ENCODE data around the gene TRIM52. TPM values are rescaled to one million over a fixed set of nuclear protein-coding genes. Genes with fewer than 3 reads are reported as not detected.
"Not testable (repeated sequence)": the region's sequence is repeated elsewhere in the genome, so short reads cannot be mapped to it uniquely, and the experiment has no call there.

The TRIM52 gene
- 22.0 and 30.2 TPM in 2 replicates for total RNA-seq

GRCh38 chr5:181260720-181261319 lies at the start of gene TRIM52:
Gene TRIM52 (minus strand): TSS chr5:181261143. CDS start chr5:181260813, 330 bp downstream.
- intact Hi-C loops (cut with micrococcal nuclease) = loop anchor here (1.0 to 5.0 kb wide), 6 partner anchors 17 to 459 kb away; partner anchors contain the start of genes MGAT1, TRIM41 and ZFP62

- intact Hi-C loops (cut with micrococcal nuclease) = not testable (repeated sequence)
These were observed 26.4 kb upstream of the TRIM52 start for GRCh38 chr5:181287331-181287730.

DNA sequence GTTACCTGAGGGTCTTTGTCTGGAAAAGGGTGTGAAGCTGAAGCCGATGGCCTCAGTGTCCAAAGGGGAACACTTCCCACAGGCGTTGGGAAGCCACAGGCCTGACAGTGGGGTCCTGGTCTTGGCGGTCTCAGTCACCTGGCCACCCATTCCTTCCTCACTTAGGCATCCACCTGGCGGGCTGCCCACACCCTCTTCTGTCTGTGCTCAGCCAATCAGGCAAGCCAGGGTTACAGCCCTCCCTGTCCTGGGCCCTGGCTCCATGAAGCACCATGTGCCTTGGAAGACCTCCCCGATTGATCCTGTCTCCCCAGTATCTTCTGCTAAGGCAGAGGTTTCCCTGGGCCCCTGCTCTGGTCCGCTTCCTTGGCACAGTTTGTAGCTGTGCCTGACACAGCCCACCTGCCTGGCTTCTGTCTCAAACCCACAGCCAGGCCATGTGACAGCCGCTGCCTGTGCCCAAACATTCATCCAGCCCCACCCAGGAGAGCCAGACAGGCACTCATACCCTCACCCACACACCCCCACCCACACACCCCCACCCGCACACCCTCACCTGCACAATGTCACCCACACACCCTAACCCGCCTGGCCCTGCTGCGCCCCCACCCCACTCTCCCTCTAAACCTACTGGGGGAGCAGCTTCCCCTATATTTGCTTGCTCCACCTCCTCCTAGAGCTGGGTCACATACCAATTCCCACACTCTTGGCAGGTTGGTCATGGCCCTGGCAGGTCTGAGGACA lies 25.2 kb upstream of the TRIM52 start:
- intact Hi-C loops (cut with micrococcal nuclease) = not testable (repeated sequence)

- intact Hi-C loops (cut with micrococcal nuclease) = not testable (repeated sequence)
These were observed 23.2 kb upstream of the TRIM52 start for GRCh38 chr5:181283841-181284755.

GRCh38 chr5:181283347-181283746 lies 22.4 kb upstream of the TRIM52 start:
- intact Hi-C loops (cut with micrococcal nuclease) = no loop called here

DNA sequence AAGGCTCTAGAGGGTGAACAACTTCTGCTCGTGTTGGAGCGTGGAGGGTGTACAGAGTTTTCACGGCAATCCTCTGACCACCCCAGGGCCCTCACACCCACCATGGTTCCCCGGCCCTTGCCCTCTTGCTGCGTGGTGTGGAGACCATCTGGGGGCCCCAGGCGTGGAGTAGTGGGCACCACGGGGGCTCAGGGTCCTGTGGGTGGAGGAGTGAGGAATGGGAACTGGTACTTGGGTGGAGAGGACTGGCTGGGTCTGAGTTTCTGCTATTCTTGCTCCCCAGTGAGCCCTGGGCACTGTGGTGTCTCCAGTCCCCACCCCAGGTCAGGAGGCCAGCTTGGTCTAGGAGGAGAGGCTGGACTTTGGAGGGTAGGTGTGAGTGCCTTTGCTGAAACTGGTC lies 21.9 kb upstream of the TRIM52 start:
- intact Hi-C loops (cut with micrococcal nuclease) = no loop called here

- intact Hi-C loops (cut with micrococcal nuclease) = not testable (repeated sequence)
These were observed 21.5 kb upstream of the TRIM52 start for GRCh38 chr5:181282415-181282814.

- intact Hi-C loops (cut with micrococcal nuclease) = no loop called here
These were observed 21.0 kb upstream of the TRIM52 start for GRCh38 chr5:181281984-181282316.

GRCh38 chr5:181281077-181281983 lies 20.4 kb upstream of the TRIM52 start:
- intact Hi-C loops (cut with micrococcal nuclease) = no loop called here

DNA sequence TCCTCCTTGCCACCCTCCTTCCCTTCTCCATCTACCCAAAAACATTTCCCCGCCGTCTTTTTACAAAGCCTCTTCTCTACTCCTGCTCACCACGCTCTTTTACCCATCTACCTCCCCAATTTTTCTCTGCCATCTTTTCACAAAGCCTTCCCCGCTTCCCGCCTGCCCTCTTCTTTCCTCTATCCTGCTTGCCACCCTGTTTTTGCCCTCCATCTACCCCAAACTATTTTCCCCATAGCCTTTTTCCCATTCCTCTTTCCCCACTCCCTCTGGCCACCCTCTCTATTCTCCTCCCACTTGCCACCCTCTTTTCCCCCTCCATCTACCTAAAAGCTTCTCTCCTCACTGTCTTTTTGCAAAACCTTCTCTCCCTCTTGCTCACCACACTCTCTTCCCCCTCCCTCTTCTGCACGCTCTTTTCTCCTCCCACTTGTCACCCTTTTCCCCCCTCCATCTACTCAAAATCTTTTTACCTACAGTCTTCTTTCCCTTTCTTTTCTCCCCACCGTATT lies 19.4 kb upstream of the TRIM52 start:
- intact Hi-C loops (cut with micrococcal nuclease) = no loop called here

GRCh38 chr5:181273433-181273744 lies 12.4 kb upstream of the TRIM52 start:
- intact Hi-C loops (cut with micrococcal nuclease) = not testable (repeated sequence)

DNA sequence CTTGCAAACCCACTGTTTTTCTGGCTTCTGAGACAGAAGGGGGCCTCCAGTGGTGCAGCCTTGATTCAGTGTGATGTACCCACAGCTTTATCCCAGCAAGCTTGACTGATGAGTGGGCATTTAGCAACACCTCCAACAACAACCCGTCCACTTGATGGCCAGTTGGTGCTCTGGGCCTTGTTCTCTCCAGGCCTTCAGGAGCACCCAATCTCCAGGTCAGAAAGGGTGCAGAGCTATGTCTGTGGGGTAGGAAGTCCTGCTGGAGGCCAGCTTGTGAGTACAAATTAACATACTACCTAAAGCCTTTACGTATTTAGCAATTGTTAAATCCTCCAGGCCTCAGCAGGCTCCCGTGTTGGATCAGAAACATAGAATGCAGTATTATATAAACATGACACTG lies 10.1 kb upstream of the TRIM52 start:
- intact Hi-C loops (cut with micrococcal nuclease) = no loop called here

DNA sequence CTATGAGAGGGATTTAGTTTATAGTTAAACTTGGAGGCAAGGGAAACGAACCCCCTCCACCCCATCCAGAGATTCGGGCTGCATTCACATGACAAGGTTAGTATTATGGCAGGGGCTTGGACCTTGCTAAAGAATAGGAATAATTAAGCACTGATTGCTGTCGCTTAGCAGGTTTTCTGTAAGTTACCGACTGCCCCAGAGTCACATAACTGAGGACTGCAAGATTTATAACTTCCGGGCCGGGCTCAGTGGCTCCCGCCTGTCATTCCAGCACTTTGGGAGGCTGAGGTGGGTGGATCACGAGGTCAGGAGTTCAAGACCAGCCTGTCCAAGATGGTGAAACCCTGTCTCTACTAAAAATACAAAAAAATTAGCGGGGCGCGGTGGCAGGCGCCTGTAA lies 7.0 kb upstream of the TRIM52 start:
- intact Hi-C loops (cut with micrococcal nuclease) = not testable (repeated sequence)

DNA sequence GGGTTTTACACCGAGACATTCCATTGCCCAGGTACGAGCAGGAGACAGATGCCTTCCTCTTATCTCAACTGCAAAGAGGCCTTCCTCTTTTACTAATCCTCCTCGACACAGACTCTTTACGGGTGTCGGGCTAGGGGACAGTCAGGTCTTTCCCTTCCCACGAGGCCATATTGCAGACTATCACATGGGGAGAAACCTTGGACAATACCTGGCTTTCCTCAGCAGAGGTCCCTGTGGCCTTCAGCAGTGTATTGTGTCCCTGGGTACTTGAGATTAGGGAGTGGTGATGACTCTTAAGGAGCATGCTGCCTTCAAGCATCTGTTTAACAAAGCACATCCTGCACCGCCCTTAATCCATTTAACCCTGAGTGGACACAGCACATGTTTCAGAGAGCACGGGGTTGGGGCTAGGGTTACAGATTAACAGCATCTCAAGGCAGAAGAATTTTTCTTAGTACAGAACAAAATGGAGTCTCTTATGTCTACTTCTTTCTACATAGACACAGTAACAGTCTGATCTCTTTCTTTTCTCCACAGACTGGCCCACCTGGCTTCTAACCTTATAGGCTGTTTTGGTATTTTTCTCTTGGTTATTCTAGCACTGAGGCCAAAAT lies 6.5 kb upstream of the TRIM52 start:
- intact Hi-C loops (cut with micrococcal nuclease) = not testable (repeated sequence)

- intact Hi-C loops (cut with micrococcal nuclease) = no loop called here
These were observed 4.2 kb upstream of the TRIM52 start for GRCh38 chr5:181265092-181265671.

DNA sequence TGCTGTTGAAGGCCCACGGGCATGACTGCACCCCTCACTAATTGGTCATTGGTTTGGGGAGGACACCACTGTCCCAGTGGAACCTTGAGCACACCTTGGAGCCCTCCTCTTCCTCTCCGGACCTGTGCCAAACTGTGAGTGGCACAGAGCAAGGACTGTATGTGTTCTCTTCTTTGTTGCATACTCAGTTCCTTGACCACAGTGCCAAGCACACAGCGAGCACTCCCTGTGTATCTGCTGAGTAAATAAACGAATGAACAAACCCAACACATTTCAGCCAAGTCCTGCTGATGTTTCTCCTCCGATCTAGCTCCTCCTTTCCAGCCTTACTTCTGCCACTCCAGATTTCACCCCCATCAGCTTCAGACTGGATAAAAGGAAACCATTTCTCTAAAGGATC lies 2.7 kb upstream of the TRIM52 start:
- intact Hi-C loops (cut with micrococcal nuclease) = loop anchor here (5.0 kb wide), 1 partner anchor 461 kb away; the partner anchor contains the start of gene MGAT1

DNA sequence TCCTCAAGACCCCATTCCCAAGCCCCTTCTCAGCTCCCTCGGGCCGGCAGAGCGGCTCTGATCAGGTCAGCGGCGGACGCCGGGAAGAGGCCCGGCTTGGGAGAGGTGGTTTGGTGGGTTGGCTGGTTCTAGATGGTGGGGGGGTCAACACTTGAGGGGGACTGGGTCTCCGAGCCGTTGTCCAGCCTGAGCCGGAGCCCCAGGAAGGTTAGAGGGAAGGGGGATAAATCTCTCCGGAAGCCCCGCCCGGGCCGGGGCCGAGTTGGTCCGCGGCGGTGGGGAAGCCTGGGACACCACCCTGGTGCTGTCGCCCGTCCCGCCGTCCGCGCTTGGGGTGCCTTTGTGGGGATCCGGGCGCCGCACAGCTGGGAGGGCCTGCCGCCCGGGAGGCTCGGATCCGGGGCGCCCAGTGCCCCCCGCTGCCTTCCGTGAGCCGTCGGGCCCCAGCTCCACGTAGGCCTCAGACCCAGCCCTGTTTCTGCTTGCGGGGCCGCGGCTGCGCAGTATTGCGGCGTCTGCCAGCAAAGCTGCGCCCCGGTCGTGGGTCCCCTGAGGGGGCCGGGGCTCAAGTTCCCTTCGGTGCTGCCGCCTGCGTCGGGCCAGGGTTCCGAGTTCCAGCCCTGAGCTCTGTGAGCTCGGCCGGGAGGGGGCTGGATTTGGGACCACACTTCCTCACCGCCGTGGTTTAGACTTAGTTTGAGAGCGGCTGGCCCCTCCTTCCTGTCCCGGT lies 542 bp upstream of the TRIM52 start:
- intact Hi-C loops (cut with micrococcal nuclease) = loop anchor here (1.0 to 5.0 kb wide), 8 partner anchors 17 to 459 kb away; partner anchors contain the start of genes MGAT1, TRIM41 and ZFP62

DNA sequence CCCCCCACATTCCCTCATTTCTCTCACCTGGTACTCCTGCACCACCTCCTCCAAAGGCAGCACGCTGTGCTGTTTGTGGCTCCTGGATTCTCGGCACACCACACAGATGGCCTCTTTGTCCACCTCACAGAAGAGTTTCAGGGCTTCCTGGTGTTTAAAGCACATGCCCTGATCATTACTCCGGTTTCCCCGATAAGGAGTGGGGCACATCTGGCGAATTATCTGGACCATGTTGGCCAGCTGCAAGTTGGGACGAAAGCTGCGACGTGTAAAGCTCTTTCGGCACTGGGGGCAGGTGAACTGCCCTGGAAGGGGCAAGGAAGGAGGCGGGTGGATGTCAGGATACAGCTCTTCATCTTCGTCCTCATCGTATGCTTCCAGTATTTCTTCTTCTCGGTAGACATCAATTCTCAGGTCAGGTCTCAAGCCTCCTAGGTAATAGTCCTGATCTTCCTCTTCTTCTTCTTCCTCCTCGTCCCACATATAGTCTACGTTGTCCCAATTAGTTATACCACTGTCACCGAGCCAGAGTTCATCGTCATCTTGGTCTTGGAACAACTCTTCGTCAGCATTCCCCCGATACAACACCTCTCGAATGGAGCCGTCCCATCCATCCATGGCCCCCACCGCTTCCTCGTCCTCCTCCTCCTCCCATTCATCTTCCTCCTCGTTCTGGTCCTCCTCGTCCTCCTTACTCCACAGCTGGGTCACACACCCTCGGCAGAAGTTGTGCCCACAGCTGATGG lies 796 bp downstream of the TRIM52 start:
- intact Hi-C loops (cut with micrococcal nuclease) = loop anchor here (5.0 kb wide), 2 partner anchors 458 to 968 kb away; partner anchors contain the start of genes MAPK9 and MGAT1
